HG03571 (cell line): ENCODE data around the gene TRIL.

Source experiments
- ATAC-seq: cut with Tn5 transposase; IDR thresholded peaks from one replicate; pipeline ENCODE4 v1.9.1; 2021; ENCODE audit not compliant: unreplicated experiment

TRIL gene

GRCh38 chr7:28983396-28984190 lies 25.5 kb upstream of the TRIL start:
- ATAC-seq, result no peak

- ATAC-seq, result no peak
Observed at GRCh38 chr7:28981161-28981465, 23.0 kb upstream of the TRIL start.

- no peak for ATAC-seq
Observed at GRCh38 chr7:28980451-28981160, 22.5 kb upstream of the TRIL start.

- ATAC-seq, result no peak
Observed at GRCh38 chr7:28979776-28980175, 21.6 kb upstream of the TRIL start.

GRCh38 chr7:28977881-28978280 lies 19.8 kb upstream of the TRIL start:
- ATAC-seq, result no peak

GRCh38 chr7:28976022-28976421 lies 17.9 kb upstream of the TRIL start:
- ATAC-seq, result no peak

- ATAC-seq, result no peak
Observed at GRCh38 chr7:28973591-28973990, 15.5 kb upstream of the TRIL start.

GRCh38 chr7:28964056-28964455 lies 5.9 kb upstream of the TRIL start:
- ATAC-seq, result no peak

- no peak for ATAC-seq
Observed at GRCh38 chr7:28961972-28962371, 3.8 kb upstream of the TRIL start.

- no peak for ATAC-seq
Observed at GRCh38 chr7:28960071-28960840, 2.1 kb upstream of the TRIL start.

GRCh38 chr7:28958980-28959347 lies 834 bp upstream of the TRIL start:
- no peak for ATAC-seq

- ATAC-seq, result no peak
Observed at GRCh38 chr7:28957751-28958234, 337 bp downstream of the TRIL start.

- ATAC-seq, result no peak
Observed at GRCh38 chr7:28957064-28957750, 923 bp downstream of the TRIL start.

GRCh38 chr7:28956608-28957063 lies 1.5 kb downstream of the TRIL start:
- no peak for ATAC-seq

GRCh38 chr7:28955718-28956607 lies 2.2 kb downstream of the TRIL start:
- ATAC-seq, result no peak

GRCh38 chr7:28955356-28955717 lies 2.8 kb downstream of the TRIL start:
- ATAC-seq, result no peak

- no peak for ATAC-seq
Observed at GRCh38 chr7:28954946-28955345, 3.2 kb downstream of the TRIL start.

- no peak for ATAC-seq
Observed at GRCh38 chr7:28954471-28954870, 3.7 kb downstream of the TRIL start.

GRCh38 chr7:28953633-28954032 lies 4.5 kb downstream of the TRIL start:
- no peak for ATAC-seq

- ATAC-seq, result no peak
Observed at GRCh38 chr7:28942168-28942567, 16.0 kb downstream of the TRIL start.
